Measurements from ENCODE around the gene KRTAP4-4.

KRTAP4-4 gene

DNA sequence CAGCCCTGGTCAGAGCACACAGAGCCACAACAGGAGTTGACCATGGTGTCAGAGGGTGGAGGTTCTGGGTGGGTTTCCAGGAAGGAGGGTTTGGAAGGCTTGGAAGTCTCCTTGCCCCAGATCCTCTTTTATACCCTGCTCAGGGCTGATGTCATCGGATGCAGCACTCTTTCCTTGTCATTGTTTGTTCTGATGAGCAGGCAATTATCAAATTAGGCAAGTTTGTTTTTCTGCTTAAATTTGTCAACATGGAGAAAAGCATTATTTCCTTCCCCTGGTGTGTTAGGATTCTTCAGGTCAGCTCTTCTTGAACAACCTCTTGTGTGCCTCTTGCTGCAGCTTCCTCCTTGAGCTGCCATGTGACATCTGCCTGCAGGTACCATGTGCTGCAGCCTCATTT, at the start of gene KRTAP4-4:
KRTAP4-4 (minus strand) TSS at position 101 of the 400 bp plus-strand sequence; CDS start at position 44, 57 bp downstream.
- TF ChIP-seq, protein P1, sequence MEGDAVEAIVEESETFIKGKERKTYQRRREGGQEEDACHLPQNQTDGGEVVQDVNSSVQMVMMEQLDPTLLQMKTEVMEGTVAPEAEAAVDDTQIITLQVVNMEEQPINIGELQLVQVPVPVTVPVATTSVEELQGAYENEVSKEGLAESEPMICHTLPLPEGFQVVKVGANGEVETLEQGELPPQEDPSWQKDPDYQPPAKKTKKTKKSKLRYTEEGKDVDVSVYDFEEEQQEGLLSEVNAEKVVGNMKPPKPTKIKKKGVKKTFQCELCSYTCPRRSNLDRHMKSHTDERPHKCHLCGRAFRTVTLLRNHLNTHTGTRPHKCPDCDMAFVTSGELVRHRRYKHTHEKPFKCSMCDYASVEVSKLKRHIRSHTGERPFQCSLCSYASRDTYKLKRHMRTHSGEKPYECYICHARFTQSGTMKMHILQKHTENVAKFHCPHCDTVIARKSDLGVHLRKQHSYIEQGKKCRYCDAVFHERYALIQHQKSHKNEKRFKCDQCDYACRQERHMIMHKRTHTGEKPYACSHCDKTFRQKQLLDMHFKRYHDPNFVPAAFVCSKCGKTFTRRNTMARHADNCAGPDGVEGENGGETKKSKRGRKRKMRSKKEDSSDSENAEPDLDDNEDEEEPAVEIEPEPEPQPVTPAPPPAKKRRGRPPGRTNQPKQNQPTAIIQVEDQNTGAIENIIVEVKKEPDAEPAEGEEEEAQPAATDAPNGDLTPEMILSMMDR (IDR thresholded peaks at IDR 0.05; ENCODE audit: low read length) = no peak
- TF ChIP-seq EZH2 (IDR thresholded peaks at IDR 0.05; ENCODE audit: borderline replicate concordance, low read length) = no peak
- H3F3A ChIP-seq (ENCODE audit: insufficient read depth, low read length) = no peaks in the 10 kb centered on the region
- no peaks in the 10 kb centered on the region for H3K9me3 ChIP-seq (ENCODE audit: low read length)
- no peak within 1 kb of the TSS for H3K9ac ChIP-seq (ENCODE audit: low read length)
- H3K27ac ChIP-seq (ENCODE audit: low read depth, low read length, poor library complexity, severe bottlenecking) = no peak within 1 kb of the TSS
- H3K36me3 ChIP-seq (ENCODE audit: insufficient read depth, low read length) = no peaks in the 10 kb centered on the region
- no peaks in the 10 kb centered on the region for H3K4me1 ChIP-seq (ENCODE audit: insufficient read depth, low read length, severe bottlenecking)
- no peaks in the 10 kb centered on the region for H4K20me1 ChIP-seq (ENCODE audit: insufficient read depth, low read length)
- no peak within 1 kb of the TSS for H3K4me3 ChIP-seq (ENCODE audit: low read depth, low read length, poor library complexity, severe bottlenecking)
- H3K79me2 ChIP-seq (ENCODE audit: insufficient read depth, low read length) = no peaks in the 10 kb centered on the region
- H2AFZ ChIP-seq (ENCODE audit: low read length) = no peak within 1 kb of the TSS
- no peaks in the 10 kb centered on the region for H3K27me3 ChIP-seq (ENCODE audit: insufficient read depth, low read length)
- H3K9me2 ChIP-seq (ENCODE audit: low read depth, low read length) = no peaks in the 10 kb centered on the region
- no peak within 1 kb of the TSS for H3K4me2 ChIP-seq (ENCODE audit: low read length)

DNA sequence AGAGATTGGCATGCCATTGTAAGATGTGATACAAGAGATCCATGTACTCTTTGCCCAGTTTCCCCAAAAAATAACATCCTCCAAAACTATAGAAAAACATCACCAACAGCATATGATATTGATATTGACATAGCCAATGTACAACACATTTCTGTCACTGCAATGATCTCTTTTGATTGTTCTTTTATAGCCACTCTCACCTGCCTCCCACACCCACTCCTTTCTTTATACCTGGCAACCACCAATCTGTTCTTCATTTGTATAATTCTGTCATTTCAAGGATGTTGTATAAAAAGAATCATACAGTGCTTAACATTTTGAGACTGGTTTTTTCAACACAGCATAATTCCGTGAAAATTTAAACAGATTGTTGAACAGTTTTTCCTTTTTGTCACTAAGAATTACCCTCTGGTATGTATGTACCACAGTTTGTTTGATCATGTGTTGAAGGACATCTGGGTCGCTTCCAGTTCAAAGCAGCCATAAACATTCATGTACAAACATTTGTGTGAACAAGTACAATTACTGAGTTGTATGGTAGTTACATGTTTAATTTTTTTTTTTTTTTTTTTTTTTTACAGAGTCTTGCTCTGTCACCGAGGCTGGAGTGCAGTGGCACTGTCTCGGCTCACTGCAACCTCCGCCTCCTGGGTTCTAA, 39.0 kb upstream of the KRTAP4-4 start:
- Histone ChIP-seq H3K79me2 (ENCODE audit: insufficient read depth, low read length) (no peaks in the 10 kb centered on the region), H3F3A (ENCODE audit: insufficient read depth, low read length) (no peaks in the 10 kb centered on the region), H3K4me1 (ENCODE audit: insufficient read depth, low read length, severe bottlenecking) (no peaks in the 10 kb centered on the region), H3K9ac (ENCODE audit: low read length) (no peak overlapping the region), H3K4me3 (ENCODE audit: low read depth, low read length, poor library complexity, severe bottlenecking) (no peak overlapping the region), H3K9me2 (ENCODE audit: low read depth, low read length) (no peaks in the 10 kb centered on the region), H3K9me3 (ENCODE audit: low read length) (no peaks in the 10 kb centered on the region), H2AFZ (ENCODE audit: low read length) (no peak overlapping the region), H3K27ac (ENCODE audit: low read depth, low read length, poor library complexity, severe bottlenecking) (no peak overlapping the region), H3K36me3 (ENCODE audit: insufficient read depth, low read length) (no peaks in the 10 kb centered on the region), H3K4me2 (ENCODE audit: low read length) (no peak overlapping the region), H3K27me3 (ENCODE audit: insufficient read depth, low read length) (no peaks in the 10 kb centered on the region), H4K20me1 (ENCODE audit: insufficient read depth, low read length) (no peaks in the 10 kb centered on the region)
- TF ChIP-seq EZH2 (IDR thresholded peaks at IDR 0.05; ENCODE audit: borderline replicate concordance, low read length) = no peak
- TF ChIP-seq, protein P1 (IDR thresholded peaks at IDR 0.05; ENCODE audit: low read length) = no peak

DNA sequence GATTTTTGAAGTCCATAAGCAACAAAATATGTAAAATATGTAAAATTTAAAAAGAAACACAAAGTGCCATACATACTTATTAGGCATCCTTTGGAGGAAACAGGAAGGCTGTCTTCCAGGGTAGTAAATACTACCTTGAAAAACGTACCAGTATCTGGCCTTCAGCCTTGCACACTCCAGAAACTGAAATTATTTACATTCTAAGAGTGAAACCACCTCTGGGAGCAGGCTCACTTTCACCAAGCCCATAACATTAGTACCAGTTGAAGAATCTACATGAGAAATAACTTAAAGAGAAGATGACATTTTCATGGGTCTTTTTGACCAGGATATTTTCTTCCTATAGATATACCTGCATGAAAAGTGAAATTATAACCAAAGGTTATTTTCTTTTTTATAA, 35.5 kb upstream of the KRTAP4-4 start:
- H3F3A ChIP-seq (ENCODE audit: insufficient read depth, low read length) = no peaks in the 10 kb centered on the region
- no peaks in the 10 kb centered on the region for H3K79me2 ChIP-seq (ENCODE audit: insufficient read depth, low read length)
- no peaks in the 10 kb centered on the region for H3K9me2 ChIP-seq (ENCODE audit: low read depth, low read length)
- no peak overlapping the region for H3K4me3 ChIP-seq (ENCODE audit: low read depth, low read length, poor library complexity, severe bottlenecking)
- H3K4me2 ChIP-seq (ENCODE audit: low read length) = no peak overlapping the region
- no peak overlapping the region for H3K27ac ChIP-seq (ENCODE audit: low read depth, low read length, poor library complexity, severe bottlenecking)
- H3K27me3 ChIP-seq (ENCODE audit: insufficient read depth, low read length) = no peaks in the 10 kb centered on the region
- H3K9me3 ChIP-seq (ENCODE audit: low read length) = no peaks in the 10 kb centered on the region
- H2AFZ ChIP-seq (ENCODE audit: low read length) = no peak overlapping the region
- H4K20me1 ChIP-seq (ENCODE audit: insufficient read depth, low read length) = no peaks in the 10 kb centered on the region
- TF ChIP-seq, protein P1 (IDR thresholded peaks at IDR 0.05; ENCODE audit: low read length) = no peak
- no peak for TF ChIP-seq EZH2 (IDR thresholded peaks at IDR 0.05; ENCODE audit: borderline replicate concordance, low read length)
- no peaks in the 10 kb centered on the region for H3K4me1 ChIP-seq (ENCODE audit: insufficient read depth, low read length, severe bottlenecking)
- H3K36me3 ChIP-seq (ENCODE audit: insufficient read depth, low read length) = no peaks in the 10 kb centered on the region
- no peak overlapping the region for H3K9ac ChIP-seq (ENCODE audit: low read length)

Measured in OCI-LY1 (cell line).